DLD1 (cell line): ENCODE data around the gene RNF145.

Experiments
- in situ Hi-C: cut with HindIII; loops from 2 replicates; pipeline ENCODE4 v1.10.0; 2017; ENCODE audit warnings: low sequenced_read_pairs

RNF145 gene

GRCh38 chr5:159220206-159220605 lies 10.9 kb upstream of the RNF145 start:
- in situ Hi-C loops, result no loop called here

- in situ Hi-C loops, result no loop called here
Observed at GRCh38 chr5:159218595-159219023, 9.3 kb upstream of the RNF145 start.

GRCh38 chr5:159217236-159217635 lies 7.9 kb upstream of the RNF145 start:
- in situ Hi-C loops, result no loop called here

GRCh38 chr5:159216454-159216853 lies 7.1 kb upstream of the RNF145 start:
- in situ Hi-C loops, result no loop called here

GRCh38 chr5:159215886-159216285 lies 6.5 kb upstream of the RNF145 start:
- in situ Hi-C loops, result no loop called here

GRCh38 chr5:159214486-159215271 lies 5.3 kb upstream of the RNF145 start:
- in situ Hi-C loops, result no loop called here

- in situ Hi-C loops, result no loop called here
Observed at GRCh38 chr5:159212657-159213462, 3.5 kb upstream of the RNF145 start.

- in situ Hi-C loops, result no loop called here
Observed at GRCh38 chr5:159211729-159212174, 2.4 kb upstream of the RNF145 start.

GRCh38 chr5:159210846-159211245 lies 1.5 kb upstream of the RNF145 start:
- in situ Hi-C loops, result no loop called here

GRCh38 chr5:159210210-159210661 lies 883 bp upstream of the RNF145 start:
- in situ Hi-C loops, result no loop called here

GRCh38 chr5:159208514-159209437 lies 577 bp downstream of the RNF145 start:
- in situ Hi-C loops, result no loop called here

GRCh38 chr5:159207686-159208513 lies 1.5 kb downstream of the RNF145 start:
- in situ Hi-C loops, result no loop called here

- in situ Hi-C loops, result no loop called here
Observed at GRCh38 chr5:159207222-159207685, 2.1 kb downstream of the RNF145 start.

GRCh38 chr5:159206818-159207217 lies 2.5 kb downstream of the RNF145 start:
- in situ Hi-C loops, result no loop called here

- in situ Hi-C loops, result no loop called here
Observed at GRCh38 chr5:159206368-159206767, 3.0 kb downstream of the RNF145 start.

GRCh38 chr5:159203351-159203750 lies 6.0 kb downstream of the RNF145 start:
- in situ Hi-C loops, result no loop called here

- in situ Hi-C loops, result no loop called here
Observed at GRCh38 chr5:159202151-159202550, 7.2 kb downstream of the RNF145 start.

- in situ Hi-C loops, result no loop called here
Observed at GRCh38 chr5:159199780-159200179, 9.6 kb downstream of the RNF145 start.

- in situ Hi-C loops, result no loop called here
Observed at GRCh38 chr5:159199225-159199624, 10.1 kb downstream of the RNF145 start.
